Endothelial cell of umbilical vein (primary cell): ENCODE results near the gene AFG1L. TPM values are rescaled to one million over a fixed set of nuclear protein-coding genes. Genes with fewer than 3 reads are reported as not detected.
A peak's percentile ranks its signal among the peaks of the same experiment; 100 is the strongest.
"Not testable (repeated sequence)": the region's sequence is repeated elsewhere in the genome, so short reads cannot be mapped to it uniquely, and the experiment has no call there.

Source experiments
- BruUV-seq: library from RNA; stranded (reverse); fragments of 400-500 nt; replicated peaks from 2 replicates; lab custom pipeline; 2021; lab: Mats Ljungman, UMichigan
- CTCF ChIA-PET: fragments of 300-600, 350-600 bp; sonication (Branson Sonifier 250); formaldehyde crosslinking; loops from one replicate; lab custom pipeline; 2021; ENCODE audit warnings: antibody characterized with exemption, inconsistent platforms; lab: Charles Lee
- POLR2A ChIA-PET: fragments of 300-600, 350-600 bp; sonication (Branson Sonifier 250); formaldehyde crosslinking; loops from one replicate; lab custom pipeline; 2021; ENCODE audit warnings: antibody characterized with exemption, inconsistent platforms; lab: Charles Lee
- DNase-seq: peaks from one replicate; pipeline ENCODE4 v3.0.0-alpha.2; 2011; ENCODE audit warnings: low read depth, low spot score
- FAIRE-seq: peaks from 2 replicates; lab custom pipeline; 2011; peaks lifted over from hg19 to GRCh38; lab: Jason Lieb, UNC
- H2AFZ ChIP-seq: 2 replicates; pipeline ENCODE4 v1.6.0; 2012; ENCODE audit warnings: low read depth, low read length, control low read depth, inconsistent platforms
- H3K27ac ChIP-seq: 2 replicates; pipeline ENCODE4 v1.5.1; 2011; ENCODE audit warnings: low read depth, mild to moderate bottlenecking, control low read depth, low read length, moderate library complexity; ENCODE audit not compliant: insufficient read depth
- H3K27me3 ChIP-seq, 2 experiments: 2 replicates each; pipeline versions ENCODE4 v1.6.0 to v1.6.1; 2011; ENCODE audit warnings: low read length in 2 of 2, mixed read lengths in 1 of 2; ENCODE audit not compliant: control insufficient read depth in 2 of 2, insufficient read depth in 2 of 2
- H3K36me3 ChIP-seq, 2 experiments: 2 replicates in 1 of 2; 3 replicates in 1 of 2; pipeline ENCODE4 v1.5.1; 2011; ENCODE audit warnings: low read length in 2 of 2, mild to moderate bottlenecking in 1 of 2, moderate library complexity in 1 of 2; ENCODE audit not compliant: control insufficient read depth in 2 of 2, insufficient read depth in 2 of 2; ENCODE audit errors: extremely low read depth in 1 of 2
- H3K4me1 ChIP-seq: 3 replicates; pipeline ENCODE4 v1.5.1; 2011; ENCODE audit warnings: mild to moderate bottlenecking, low read length; ENCODE audit not compliant: control insufficient read depth, insufficient read depth; ENCODE audit errors: extremely low read depth
- H3K4me2 ChIP-seq: 2 replicates; pipeline ENCODE4 v1.6.1; 2011; ENCODE audit warnings: low read length, control low read depth, mixed read lengths; ENCODE audit not compliant: insufficient read depth
- H3K4me3 ChIP-seq, 3 experiments: fragments of 200-600 bp in 1 of 3; sonication (generic), shearing (Covaris generic) in 1 of 3; replicated peaks in 1 of 3; 2 replicates each; pipeline ENCODE4 v1.5.1; 2011 to 2016; ENCODE audit warnings: control low read depth in 3 of 3, low read length in 3 of 3, mild to moderate bottlenecking in 2 of 3, inconsistent platforms in 1 of 3, low read depth in 1 of 3, moderate library complexity in 1 of 3; ENCODE audit not compliant: insufficient read depth in 1 of 3
- H3K79me2 ChIP-seq: 2 replicates; pipeline ENCODE4 v1.6.0; 2012; ENCODE audit warnings: low read length, inconsistent platforms; ENCODE audit not compliant: control insufficient read depth, insufficient read depth
- H3K9ac ChIP-seq: replicated peaks from 2 replicates; pipeline ENCODE3; 2011; ENCODE audit warnings: low read length, control low read depth; ENCODE audit not compliant: insufficient read depth; ENCODE audit errors: extremely low read depth
- H3K9me1 ChIP-seq: replicated peaks from 3 replicates; pipeline ENCODE4 v1.6.0; 2011; ENCODE audit warnings: mild to moderate bottlenecking, low read length; ENCODE audit not compliant: control insufficient read depth, insufficient read depth; ENCODE audit errors: extremely low read depth
- H3K9me3 ChIP-seq: replicated peaks from 2 replicates; pipeline ENCODE4 v1.5.1; 2012; ENCODE audit warnings: low read length, inconsistent platforms; ENCODE audit not compliant: control insufficient read depth, insufficient read depth
- H4K20me1 ChIP-seq: replicated peaks from 2 replicates; pipeline ENCODE3; 2011; ENCODE audit warnings: mild to moderate bottlenecking, low read length; ENCODE audit not compliant: control insufficient read depth, insufficient read depth; ENCODE audit errors: extremely low read depth
- JUN ChIP-seq: IDR thresholded peaks from 2 replicates; pipeline ENCODE4 v1.6.1; 2011; ENCODE audit warnings: borderline replicate concordance, low read depth; ENCODE audit not compliant: insufficient read length, insufficient read depth
- POLR2A ChIP-seq: IDR thresholded peaks from 2 replicates; pipeline ENCODE4 v1.6.1; 2012; ENCODE audit warnings: low read depth, mild to moderate bottlenecking, control low read depth, low read length
- POLR2AphosphoS5 ChIP-seq: IDR thresholded peaks from 2 replicates; pipeline ENCODE4 v1.6.1; 2012; ENCODE audit warnings: low read depth, mild to moderate bottlenecking, control low read depth, low read length, moderate library complexity; ENCODE audit not compliant: insufficient read depth
- dilution Hi-C: fragments of 300-500 bp; cut with MboI; formaldehyde crosslinking; loops from one replicate; pipeline ENCODE4 v1.15.0; 2019; ENCODE audit warnings: low sequenced_read_pairs; ENCODE audit not compliant: extremely low pct_ligation_motif_present
- intact Hi-C: fragments of 100-400 bp; cut with micrococcal nuclease; formaldehyde crosslinking; loops from one replicate; pipeline ENCODE4 v1.10.0; 2022
- polyA plus RNA-seq, 4 experiments: library from polyadenylated mRNA; depleted of rRNA in 3 of 4; stranded (reverse) in 3 of 4; unstranded in 1 of 4; fragments of >200 nt; gene quantifications; 2 replicates each; pipeline versions ENCODE4 v1.2.1 to v1.2.3, GENCODE V29; 2011 to 2012; ENCODE audit warnings: missing spikeins in 1 of 4
- total RNA-seq: library from RNA; stranded (reverse); gene quantifications from 2 replicates; pipeline ENCODE4 v1.2.3, GENCODE V29; 2021

AFG1L gene
- total and polyA plus RNA-seq, 2 donors (not counting 3 experiments of a cell fraction or from before 2014, with no cell fraction given) = 1.0 to 6.2 TPM

GRCh38 chr6:108560463-108561308, 265.8 kb downstream of the AFG1L start, which contains the start of gene FOXO3:
TSS of gene FOXO3 (plus strand) at chr6:108560917. CDS start at chr6:108561209, 292 bp downstream.
- Histone ChIP-seq H3K9me3 (no peaks in the 10 kb centered on the region), H3K79me2 (peaks cover 5% of the 10 kb centered on the region), H3K4me1 (peaks cover 43% of the 10 kb centered on the region), H3K4me3 (peak within 1 kb of the TSS; percentile 61 to 76 (median 72)), H3K27ac (peak within 1 kb of the TSS; percentile 83), H3K4me2 (peak within 1 kb of the TSS; percentile 86), H2AFZ (peak within 1 kb of the TSS; percentile 77), H3K27me3 (no peaks in the 10 kb centered on the region), H4K20me1 (no peaks in the 10 kb centered on the region), H3K36me3 (no peaks in the 10 kb centered on the region), H3K9me1 (no peaks in the 10 kb centered on the region), H3K9ac (peak within 1 kb of the TSS; percentile 78)
- FAIRE-seq = peak; percentile 58
- no TSS peak for BruUV-seq
- intact Hi-C loops (loop anchor here (1.0 to 10.0 kb wide), 2 partner anchors 178 to 1624 kb away; partner anchors contain the start of gene CDC40), dilution Hi-C loops (no loop called here)
- POLR2A ChIA-PET = interaction anchor here (0.8 to 2.0 kb wide), 4 partner anchors 22 to 603 kb away, joined by 3 to 11 read pairs (median 4); partner anchors contain the start of gene SEC63
- DNase-seq = peak; percentile 90
- CTCF ChIA-PET = interaction anchor here (0.5 to 6.9 kb wide), 9 partner anchors 16 to 333 kb away, joined by 3 to 38 read pairs (median 6); no protein-coding TSS in a partner anchor
- TF ChIP-seq JUN = no peak
- peak; percentile 89 for TF ChIP-seq POLR2A
- peak; percentile 86 for TF ChIP-seq POLR2AphosphoS5

GRCh38 chr6:108561309-108561647, 266.4 kb downstream of the AFG1L start:
- BruUV-seq, H4K20me1 ChIP-seq, H3K27me3 ChIP-seq, H2AFZ ChIP-seq, DNase-seq, dilution Hi-C loops, H3K9me3 ChIP-seq, FAIRE-seq, H3K27ac ChIP-seq, H3K9me1 ChIP-seq, H3K36me3 ChIP-seq, H3K9ac ChIP-seq, H3K79me2 ChIP-seq: not testable (repeated sequence)
- H3K4me1 ChIP-seq = peaks cover 49% of the 10 kb centered on the region
- ChIA-PET CTCF (interaction anchor here (1.2 to 3.2 kb wide), 3 partner anchors 15 to 276 kb away, joined by 3 to 14 read pairs (median 6); no protein-coding TSS in a partner anchor), POLR2A (interaction anchor here (2.0 kb wide), 1 partner anchor 27 kb away, joined by 11 read pairs; no protein-coding TSS in a partner anchor)
- intact Hi-C loops = loop anchor here (10.0 kb wide), 1 partner anchor 1624 kb away; the partner anchor contains the start of gene CDC40
- H3K4me3 ChIP-seq = peak overlapping the region in 1 of 3 experiments; percentile 61
- peak overlapping the region; percentile 35 for H3K4me2 ChIP-seq
